Activated CD8-positive, alpha-beta memory T cell treated with anti-CD3 and anti-CD28 coated beads for 1 hour (primary cell): ENCODE measurements around the gene NSMCE1.

Experiments
- DNase-seq, 2 donors: peaks; one replicate each; pipeline ENCODE4 v3.0.0-alpha.2; 2020; ENCODE audit warnings: low read depth in 1 of 2; ENCODE audit errors: extremely low read depth in 1 of 2

Gene NSMCE1

DNA sequence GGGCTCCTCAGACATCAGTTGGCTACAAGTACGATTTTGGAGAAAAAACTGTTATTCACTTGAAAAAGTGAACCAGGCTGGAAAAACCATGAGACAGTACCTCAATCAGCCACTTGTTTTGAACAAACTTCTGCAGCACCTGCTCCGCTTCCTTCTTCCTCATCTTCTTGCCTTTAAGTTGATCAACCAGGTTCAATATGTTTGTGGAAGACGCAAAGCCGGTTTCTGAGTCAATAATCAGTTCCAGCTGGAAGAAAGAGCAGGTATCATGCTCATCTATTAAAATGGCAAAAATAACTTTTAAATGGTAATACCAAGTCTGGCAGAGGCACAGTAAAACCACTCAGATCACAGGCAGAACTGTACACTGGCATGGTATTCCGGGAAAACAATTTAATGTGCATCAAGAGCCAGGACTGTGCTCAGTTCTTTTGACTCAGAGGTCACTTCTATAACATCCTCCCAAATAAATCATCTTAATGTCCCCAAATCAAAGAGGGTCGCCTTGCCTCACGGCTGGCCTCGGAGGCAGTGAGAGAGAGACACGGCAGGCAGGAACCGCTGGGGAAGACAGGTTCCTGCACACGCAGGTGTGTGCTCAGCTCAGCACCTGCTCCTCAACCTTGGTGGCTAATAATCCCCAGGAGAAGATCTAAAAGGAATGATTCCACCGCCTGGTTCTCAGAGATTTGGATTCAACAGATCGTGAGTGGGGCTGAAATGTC is 35.5 kb downstream of the NSMCE1 start:
- no peak for DNase-seq

- DNase-seq: no peak
Observed at GRCh38 chr16:27232061-27232900, 36.3 kb downstream of the NSMCE1 start.

- DNase-seq: no peak
Observed at GRCh38 chr16:27231692-27232060, 36.9 kb downstream of the NSMCE1 start.

GRCh38 chr16:27230562-27231001 is 38.0 kb downstream of the NSMCE1 start:
- peak; percentile 51 to 73 for DNase-seq

- DNase-seq: no peak
Observed at GRCh38 chr16:27229891-27230470, 38.6 kb downstream of the NSMCE1 start.

- no peak for DNase-seq
Observed at GRCh38 chr16:27228621-27229501, 39.7 kb downstream of the NSMCE1 start.

- DNase-seq: no peak
Observed at GRCh38 chr16:27228045-27228444, 40.5 kb downstream of the NSMCE1 start.

GRCh38 chr16:27226976-27227705 is 41.4 kb downstream of the NSMCE1 start:
- no peak for DNase-seq

DNA sequence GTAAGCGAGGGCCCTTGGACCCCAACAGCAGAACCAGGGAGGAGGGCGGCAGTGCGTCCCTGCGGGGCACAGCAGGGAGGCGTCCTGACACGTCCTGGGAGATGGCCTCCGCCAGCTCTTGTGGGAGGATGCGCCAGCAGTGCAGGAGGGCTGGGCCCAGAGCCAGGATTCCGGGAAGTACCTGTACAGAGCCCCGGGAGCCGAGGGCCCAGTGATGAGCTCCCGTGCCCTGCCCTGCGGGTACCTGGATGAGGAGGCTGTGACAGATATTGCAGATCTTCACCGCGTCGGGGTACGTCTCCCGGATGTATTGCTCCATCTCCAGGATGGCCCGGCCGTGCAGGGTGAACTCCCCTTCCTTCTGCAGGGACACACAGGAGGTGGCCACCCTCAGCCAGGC is 42.1 kb downstream of the NSMCE1 start:
- no peak for DNase-seq

DNA sequence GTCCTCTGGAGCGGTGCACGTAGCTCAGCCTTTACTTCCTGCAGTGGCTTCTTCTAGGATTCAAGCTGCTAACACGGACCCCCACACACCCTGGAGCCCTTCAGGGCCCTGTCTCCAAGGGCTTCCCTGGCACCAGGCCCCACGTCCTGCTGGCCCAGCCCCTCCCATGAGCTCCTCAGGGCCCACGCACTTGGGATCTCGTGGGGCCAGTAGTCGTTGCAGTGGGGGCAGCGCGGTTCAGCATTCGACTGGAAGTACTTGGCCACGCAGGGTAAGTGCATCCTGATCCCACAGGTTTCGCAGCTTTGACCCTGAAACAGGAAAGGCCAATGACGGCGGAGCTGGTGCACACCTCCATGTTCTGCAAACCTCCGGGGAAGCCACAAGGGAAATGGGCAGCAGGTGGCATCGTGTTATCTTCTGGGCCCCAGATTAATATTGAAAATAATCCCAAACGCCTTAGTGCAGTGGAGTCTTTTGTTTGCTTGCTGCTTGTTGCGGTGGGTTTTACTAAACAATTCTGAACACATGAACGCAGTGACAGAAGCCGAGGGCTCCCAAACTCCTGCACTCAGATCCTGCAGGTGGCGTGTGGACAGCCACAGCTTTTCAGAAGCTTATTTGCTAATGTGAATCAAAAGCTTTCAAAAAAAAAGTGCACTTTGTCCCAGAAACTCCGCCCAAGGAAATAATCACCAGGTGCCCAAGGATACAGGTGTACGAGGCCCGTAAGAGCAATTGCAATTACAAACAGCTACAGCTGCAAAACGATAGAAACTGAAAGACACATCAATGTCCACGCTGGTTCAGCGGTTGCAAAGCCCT is 42.8 kb downstream of the NSMCE1 start:
- no peak for DNase-seq

- no peak for DNase-seq
Observed at GRCh38 chr16:27224741-27225300, 43.8 kb downstream of the NSMCE1 start.

DNA sequence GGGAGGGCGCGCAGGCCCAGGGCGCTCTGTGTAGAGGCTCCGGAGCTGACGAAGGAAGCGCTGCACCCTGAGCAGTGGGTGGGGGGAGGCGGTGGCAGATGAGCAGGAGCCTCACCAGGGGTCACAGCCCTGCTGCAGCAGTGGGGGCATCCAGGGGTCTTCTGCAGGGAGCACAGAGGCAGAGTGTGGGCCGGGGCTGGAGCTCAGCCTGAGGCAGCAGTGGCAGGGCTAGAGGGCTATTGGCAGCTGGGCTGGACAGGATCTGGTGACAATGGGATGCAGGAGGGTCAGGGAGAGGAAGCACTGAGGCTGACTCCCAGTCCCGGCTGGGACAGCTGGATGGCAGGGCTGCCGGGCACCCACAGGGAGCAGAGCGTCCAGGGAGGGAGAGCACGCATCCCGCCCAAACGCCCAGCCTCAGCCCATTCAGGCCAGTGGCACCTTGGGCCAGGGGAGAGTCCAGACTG is 44.3 kb downstream of the NSMCE1 start:
- DNase-seq: no peak

DNA sequence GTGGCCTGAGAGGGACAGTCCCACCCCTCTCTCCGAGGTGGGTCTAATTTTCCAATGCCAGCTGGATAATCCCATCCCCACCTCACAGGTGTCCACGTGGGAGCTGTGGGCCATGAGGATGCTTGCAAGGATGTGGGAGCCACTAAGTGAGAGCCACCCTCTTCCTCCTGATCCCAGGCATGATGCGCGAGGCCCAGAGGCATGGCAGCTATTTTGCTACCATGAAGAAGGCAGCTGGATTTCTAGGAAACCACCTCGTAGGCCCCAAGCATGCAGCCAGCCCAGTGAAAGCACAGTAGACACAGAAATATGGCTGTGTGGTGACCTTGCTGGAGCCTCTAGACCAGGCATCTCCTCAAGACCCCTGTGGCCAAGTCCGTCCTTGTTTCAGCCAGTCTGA is 44.9 kb downstream of the NSMCE1 start:
- no peak for DNase-seq

GRCh38 chr16:27223226-27223610 is 45.4 kb downstream of the NSMCE1 start:
- DNase-seq: no peak

- DNase-seq: no peak
Observed at GRCh38 chr16:27222249-27223225, 46.0 kb downstream of the NSMCE1 start.

DNA sequence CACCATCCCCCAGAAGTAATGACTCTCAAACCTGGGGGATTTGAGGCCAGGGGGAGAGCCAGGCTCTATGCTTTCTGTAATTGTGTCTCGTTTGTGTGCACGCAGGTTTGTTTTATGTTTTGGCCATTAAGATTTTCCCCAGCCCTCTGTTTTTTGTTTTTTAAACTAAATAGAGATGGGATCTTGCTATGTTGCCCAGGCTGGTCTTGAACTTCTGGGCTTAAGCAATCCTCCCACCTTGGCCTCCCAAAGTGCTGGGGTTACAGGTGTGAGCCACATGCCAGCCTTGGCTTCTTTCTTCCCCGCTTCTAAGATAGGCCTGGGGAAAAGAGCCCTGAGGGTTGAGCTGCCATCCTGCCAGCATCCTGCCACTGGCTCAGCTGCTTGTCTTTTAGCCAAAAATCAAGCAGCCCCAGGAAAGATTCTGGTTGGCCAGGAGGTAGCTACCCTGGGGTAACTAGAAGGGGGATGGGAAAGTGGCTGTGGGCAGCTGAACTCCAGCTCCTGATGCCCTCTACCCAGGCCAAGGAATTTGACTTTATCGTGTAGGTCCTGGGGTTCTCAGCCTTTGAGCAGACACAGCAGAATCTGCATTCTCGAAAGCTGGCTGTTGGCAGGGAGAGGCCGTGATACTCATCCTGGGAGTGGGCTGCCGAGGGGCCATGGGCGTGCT is 46.9 kb downstream of the NSMCE1 start:
- no peak for DNase-seq

DNA sequence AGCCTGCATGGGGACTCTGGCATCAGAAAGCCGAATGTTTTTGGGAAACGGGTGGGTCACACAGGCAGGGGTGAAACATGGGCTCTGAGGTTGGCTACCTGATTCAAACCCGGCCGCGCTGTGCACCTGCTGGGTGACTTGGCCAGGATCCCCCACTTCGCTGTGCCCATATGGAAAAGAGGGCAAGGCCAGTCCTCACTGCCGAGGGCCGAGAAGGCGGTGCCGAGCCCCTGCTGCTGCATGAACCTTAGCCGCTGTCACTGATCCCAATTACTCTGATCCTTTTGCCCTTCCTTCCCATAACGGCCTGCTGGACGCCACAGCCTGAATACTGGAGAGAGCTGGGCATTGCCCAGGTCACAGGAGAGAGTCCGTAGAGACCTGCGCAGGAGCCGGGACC is 47.6 kb downstream of the NSMCE1 start:
- no peak for DNase-seq
